HUES6 (cell line): ENCODE results near the gene TAOK2.
"Not testable (repeated sequence)": the region's sequence is repeated elsewhere in the genome, so short reads cannot be mapped to it uniquely, and the experiment has no call there.

Experiments
- H3K27ac ChIP-seq: 2 replicates; pipeline ENCODE4 v1.7.0; 2013; ENCODE audit warnings: low read depth, mild to moderate bottlenecking, low read length, inconsistent platforms
- H3K27me3 ChIP-seq: 2 replicates; pipeline ENCODE4 v1.6.1; 2013; ENCODE audit warnings: low read length; ENCODE audit not compliant: control insufficient read depth, insufficient read depth
- H3K36me3 ChIP-seq: 2 replicates; pipeline ENCODE4 v1.6.1; 2013; ENCODE audit warnings: low read length; ENCODE audit not compliant: control insufficient read depth, insufficient read depth
- H3K4me1 ChIP-seq: 2 replicates; pipeline ENCODE4 v1.6.1; 2013; ENCODE audit warnings: low read length; ENCODE audit not compliant: control insufficient read depth, insufficient read depth
- H3K4me3 ChIP-seq: 2 replicates; pipeline ENCODE4 v1.5.1; 2013; ENCODE audit warnings: low read depth, low read length
- H3K9ac ChIP-seq: one replicate; pipeline ENCODE4 v1.6.1; 2013; ENCODE audit warnings: mild to moderate bottlenecking, low read length
- H3K9me3 ChIP-seq: 2 replicates; pipeline ENCODE4 v1.6.1; 2013; ENCODE audit warnings: low read depth, low read length; ENCODE audit not compliant: control insufficient read depth, insufficient read depth

Gene TAOK2

GRCh38 chr16:29973384-29974246 is at the start of gene TAOK2:
TAOK2 (plus strand) TSS chr16:29973868; CDS start chr16:29977773, 3,905 bp downstream.
- peak within 1 kb of the TSS; percentile 92 for H3K4me3 ChIP-seq
- H3K9ac ChIP-seq = peak within 1 kb of the TSS; percentile 86
- peaks cover 8% of the 10 kb centered on the region for H3K9me3 ChIP-seq
- H3K4me1 ChIP-seq = peaks cover 21% of the 10 kb centered on the region
- peaks cover 35% of the 10 kb centered on the region for H3K36me3 ChIP-seq
- H3K27me3 ChIP-seq = 0 out of 2 replicates have a peak, but pooled peaks cover 6% of the 10 kb centered on the region
- peak within 1 kb of the TSS; percentile 48; the same call in 1 of the 2 replicates for H3K27ac ChIP-seq

GRCh38 chr16:29925105-29925756 is 48.4 kb upstream of the TAOK2 start:
- no peaks in the 10 kb centered on the region for H3K27me3 ChIP-seq
- peak overlapping the region; percentile 77 for H3K9ac ChIP-seq
- peak overlapping the region; percentile 89 for H3K4me3 ChIP-seq
- H3K4me1 ChIP-seq = peaks cover 10% of the 10 kb centered on the region
- H3K9me3 ChIP-seq = no peaks in the 10 kb centered on the region
- H3K27ac ChIP-seq = no peak overlapping the region
- H3K36me3 ChIP-seq = peaks cover 17% of the 10 kb centered on the region

GRCh38 chr16:29925781-29926710 is 47.6 kb upstream of the TAOK2 start, which contains the start of gene KCTD13:
KCTD13 (minus strand) TSS chr16:29926226; CDS start chr16:29926033, 193 bp downstream.
- no peaks in the 10 kb centered on the region for H3K27me3 ChIP-seq
- peaks cover 9% of the 10 kb centered on the region; the same call in 1 of the 2 replicates for H3K36me3 ChIP-seq
- H3K4me1 ChIP-seq = peaks cover 10% of the 10 kb centered on the region
- peak within 1 kb of the TSS; percentile 27; the same call in 1 of the 2 replicates for H3K27ac ChIP-seq
- H3K9ac ChIP-seq = peak within 1 kb of the TSS; percentile 81
- peak within 1 kb of the TSS; percentile 89 for H3K4me3 ChIP-seq
- no peaks in the 10 kb centered on the region for H3K9me3 ChIP-seq

- peak overlapping the region; percentile 27; the same call in 1 of the 2 replicates for H3K27ac ChIP-seq
Measured at GRCh38 chr16:29926711-29927052, 47.0 kb upstream of the TAOK2 start.

GRCh38 chr16:29927070-29927905 is 46.4 kb upstream of the TAOK2 start:
- H3K9ac ChIP-seq = peak overlapping the region; percentile 81
- H3K27ac ChIP-seq = no peak overlapping the region
- H3K4me3 ChIP-seq = peak overlapping the region; percentile 89
- peaks cover 9% of the 10 kb centered on the region; the same call in 1 of the 2 replicates for H3K36me3 ChIP-seq
- no peaks in the 10 kb centered on the region for H3K9me3 ChIP-seq
- H3K4me1 ChIP-seq = peaks cover 10% of the 10 kb centered on the region
- no peaks in the 10 kb centered on the region for H3K27me3 ChIP-seq

More at GRCh38 chr16:29926711-29927052, 47.0 kb upstream of the TAOK2 start:
- Histone ChIP-seq H3K27me3 (no peaks in the 10 kb centered on the region), H3K36me3 (peaks cover 9% of the 10 kb centered on the region; the same call in 1 of the 2 replicates), H3K9me3 (no peaks in the 10 kb centered on the region), H3K4me1 (peaks cover 10% of the 10 kb centered on the region), H3K9ac (peak overlapping the region; percentile 81), H3K4me3 (peak overlapping the region; percentile 89)

- H3K27me3 ChIP-seq, H3K27ac ChIP-seq, H3K9ac ChIP-seq, H3K4me3 ChIP-seq, H3K9me3 ChIP-seq, H3K4me1 ChIP-seq, H3K36me3 ChIP-seq: not testable (repeated sequence)
Measured at GRCh38 chr16:29931750-29932149, 41.9 kb upstream of the TAOK2 start.

GRCh38 chr16:29940656-29941055 is 33.0 kb upstream of the TAOK2 start:
- no peak overlapping the region for H3K9ac ChIP-seq
- no peak overlapping the region for H3K27ac ChIP-seq
- peaks cover 15% of the 10 kb centered on the region for H3K4me1 ChIP-seq
- peaks cover 4% of the 10 kb centered on the region; the same call in 1 of the 2 replicates for H3K9me3 ChIP-seq
- H3K36me3 ChIP-seq = no peaks in the 10 kb centered on the region
- H3K4me3 ChIP-seq = no peak overlapping the region
- H3K27me3 ChIP-seq = no peaks in the 10 kb centered on the region

- peak overlapping the region; percentile 42 for H3K9ac ChIP-seq
- H3K36me3 ChIP-seq = no peaks in the 10 kb centered on the region
Measured at GRCh38 chr16:29943846-29944799, 29.5 kb upstream of the TAOK2 start.

GRCh38 chr16:29947897-29948296 is 25.8 kb upstream of the TAOK2 start:
- Histone ChIP-seq H3K27me3 (no peaks in the 10 kb centered on the region), H3K36me3 (no peaks in the 10 kb centered on the region), H3K4me1 (peaks cover 23% of the 10 kb centered on the region), H3K9me3 (no peaks in the 10 kb centered on the region), H3K27ac (no peak overlapping the region), H3K4me3 (no peak overlapping the region), H3K9ac (no peak overlapping the region)

More at GRCh38 chr16:29943846-29944799, 29.5 kb upstream of the TAOK2 start:
- peaks cover 15% of the 10 kb centered on the region for H3K4me1 ChIP-seq
- no peak overlapping the region for H3K4me3 ChIP-seq
- peak overlapping the region; percentile 52; the same call in 1 of the 2 replicates for H3K27ac ChIP-seq
- H3K27me3 ChIP-seq = no peaks in the 10 kb centered on the region
- H3K9me3 ChIP-seq = peaks cover 4% of the 10 kb centered on the region; the same call in 1 of the 2 replicates
